LNCAP (cell line): ENCODE measurements around the gene RHBDD3.

ENCODE experiments used
- CTCF ChIP-seq: fragments of 450-650 bp; IDR thresholded peaks from 2 replicates; pipeline ENCODE4 v1.5.1; 2017; ENCODE audit warnings: mild to moderate bottlenecking

Gene RHBDD3

GRCh38 chr22:29290061-29290460 is 22.3 kb upstream of the RHBDD3 start:
- TF ChIP-seq CTCF = no peak

- TF ChIP-seq CTCF = no peak
Observed at GRCh38 chr22:29288837-29289236, 21.1 kb upstream of the RHBDD3 start.

- no peak for TF ChIP-seq CTCF
Observed at GRCh38 chr22:29284196-29284595, 16.4 kb upstream of the RHBDD3 start.

GRCh38 chr22:29277927-29278326 is 10.1 kb upstream of the RHBDD3 start:
- no peak for TF ChIP-seq CTCF

GRCh38 chr22:29275819-29276565 is 8.2 kb upstream of the RHBDD3 start:
- no peak for TF ChIP-seq CTCF

GRCh38 chr22:29275167-29275566 is 7.4 kb upstream of the RHBDD3 start:
- no peak for TF ChIP-seq CTCF

GRCh38 chr22:29272624-29273023 is 4.8 kb upstream of the RHBDD3 start:
- TF ChIP-seq CTCF = no peak
